Measurements from ENCODE around the gene CIPC.
A peak's percentile ranks its signal among the peaks of the same experiment; 100 is the strongest.

CIPC gene, protein sequence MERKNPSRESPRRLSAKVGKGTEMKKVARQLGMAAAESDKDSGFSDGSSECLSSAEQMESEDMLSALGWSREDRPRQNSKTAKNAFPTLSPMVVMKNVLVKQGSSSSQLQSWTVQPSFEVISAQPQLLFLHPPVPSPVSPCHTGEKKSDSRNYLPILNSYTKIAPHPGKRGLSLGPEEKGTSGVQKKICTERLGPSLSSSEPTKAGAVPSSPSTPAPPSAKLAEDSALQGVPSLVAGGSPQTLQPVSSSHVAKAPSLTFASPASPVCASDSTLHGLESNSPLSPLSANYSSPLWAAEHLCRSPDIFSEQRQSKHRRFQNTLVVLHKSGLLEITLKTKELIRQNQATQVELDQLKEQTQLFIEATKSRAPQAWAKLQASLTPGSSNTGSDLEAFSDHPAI

DNA sequence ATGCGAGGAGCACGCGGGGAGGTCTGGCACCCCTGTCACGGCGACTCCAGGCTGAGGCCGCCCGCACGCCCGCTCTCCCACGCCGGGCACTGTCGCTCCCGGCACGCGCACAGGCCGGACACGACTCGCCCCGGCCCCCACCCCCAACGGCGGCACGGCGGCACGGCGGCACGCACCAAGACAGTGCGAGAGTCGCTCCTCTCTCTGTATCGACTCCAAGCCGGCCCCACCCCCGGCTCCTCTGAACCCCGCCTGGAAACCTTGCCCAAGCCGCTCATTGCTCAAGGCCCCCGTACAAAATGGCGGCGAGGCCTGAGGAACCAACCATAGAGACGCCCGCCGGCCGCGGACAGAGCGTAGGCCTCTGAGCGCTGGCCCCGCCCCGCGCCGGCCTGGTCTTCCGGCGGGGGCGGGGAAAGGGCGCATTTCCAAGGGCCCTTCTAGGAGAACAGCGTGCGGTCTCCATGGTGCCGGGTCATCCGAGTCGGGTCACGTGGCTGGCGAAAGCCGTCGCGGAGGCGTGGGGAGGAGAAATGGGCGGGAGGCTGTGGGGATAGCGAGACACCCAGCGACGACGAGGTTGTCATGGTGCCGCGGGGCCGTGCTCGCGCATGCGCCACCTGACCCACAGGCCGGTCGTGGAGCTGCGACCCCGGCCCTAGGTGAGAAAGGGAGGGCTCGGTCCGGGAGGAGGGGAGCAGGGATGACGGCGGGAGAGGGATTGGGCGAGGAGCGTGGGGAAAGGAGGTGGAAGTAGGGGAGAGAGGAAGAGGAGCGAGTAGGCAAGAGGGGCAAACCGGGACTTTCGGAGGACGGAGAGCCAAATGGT lies at the start of gene CIPC:
Gene CIPC (plus strand): TSS at position 559 of the 829 bp plus-strand sequence. CDS start 7,451 bp downstream, outside the sequence.
- DNase-seq (ENCODE audit: low read depth in 1 of 2, low spot score in 1 of 2), result peak; percentile 98 to 99

DNA sequence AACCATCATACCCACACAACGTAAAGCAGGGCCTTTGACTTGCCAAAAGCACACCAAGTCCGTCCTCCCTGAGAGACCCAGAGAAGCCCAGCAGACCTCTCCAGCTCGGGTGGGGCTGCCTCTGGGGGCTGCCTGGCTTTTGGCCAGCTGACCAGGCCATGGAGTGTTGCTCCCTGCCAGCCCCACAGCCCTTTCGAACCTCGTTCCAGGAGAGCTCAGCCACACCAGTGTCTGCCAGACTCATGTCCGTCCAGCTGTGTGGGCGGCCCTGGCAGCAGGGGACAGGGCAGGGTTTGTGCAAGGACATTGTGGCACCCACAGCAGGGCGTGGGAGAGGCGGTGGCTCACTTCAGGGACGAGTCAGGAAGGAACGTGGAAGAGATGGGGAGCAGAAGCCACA lies 46.9 kb upstream of the CIPC start:
- DNase-seq (ENCODE audit: low read depth in 1 of 2, low spot score in 1 of 2), result no peak

DNA sequence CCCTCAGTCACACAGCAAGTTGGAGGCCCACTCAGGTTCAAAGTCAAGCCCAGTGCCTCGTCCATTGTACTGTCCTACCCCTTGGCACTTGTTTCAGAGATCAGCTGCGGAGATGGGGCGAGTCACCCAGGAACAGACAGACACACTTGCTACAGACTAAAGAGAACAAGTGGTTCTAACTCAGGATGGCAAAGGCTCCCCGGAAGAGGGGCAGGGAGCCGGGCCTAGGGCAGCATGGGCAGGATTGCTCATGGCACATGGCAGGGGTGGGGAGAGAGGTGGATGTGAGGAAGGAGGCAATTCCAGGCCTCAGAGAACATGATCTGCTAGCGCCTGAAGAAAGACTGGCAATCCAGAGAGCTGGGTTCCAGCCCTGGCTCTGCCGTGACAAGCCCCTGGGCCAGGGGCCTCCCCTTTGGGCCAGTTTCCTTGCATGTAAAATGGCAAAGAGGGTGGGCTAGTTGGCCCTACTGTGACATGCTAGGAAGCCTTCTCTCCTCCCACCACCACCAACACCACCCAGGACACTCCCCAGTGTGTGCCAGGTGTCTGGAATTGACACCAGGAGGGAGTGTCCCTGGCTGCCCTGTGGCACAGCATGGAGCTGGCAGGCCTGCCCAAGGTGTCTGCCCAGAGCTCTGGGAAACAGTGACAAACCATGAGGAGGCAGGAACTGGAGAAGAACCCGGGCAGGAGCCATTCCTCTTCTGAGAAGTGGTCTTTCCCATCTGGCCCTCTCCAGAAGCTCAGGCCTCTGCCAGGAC lies 45.6 kb upstream of the CIPC start:
- DNase-seq (ENCODE audit: low read depth in 1 of 2, low spot score in 1 of 2), result no peak

DNA sequence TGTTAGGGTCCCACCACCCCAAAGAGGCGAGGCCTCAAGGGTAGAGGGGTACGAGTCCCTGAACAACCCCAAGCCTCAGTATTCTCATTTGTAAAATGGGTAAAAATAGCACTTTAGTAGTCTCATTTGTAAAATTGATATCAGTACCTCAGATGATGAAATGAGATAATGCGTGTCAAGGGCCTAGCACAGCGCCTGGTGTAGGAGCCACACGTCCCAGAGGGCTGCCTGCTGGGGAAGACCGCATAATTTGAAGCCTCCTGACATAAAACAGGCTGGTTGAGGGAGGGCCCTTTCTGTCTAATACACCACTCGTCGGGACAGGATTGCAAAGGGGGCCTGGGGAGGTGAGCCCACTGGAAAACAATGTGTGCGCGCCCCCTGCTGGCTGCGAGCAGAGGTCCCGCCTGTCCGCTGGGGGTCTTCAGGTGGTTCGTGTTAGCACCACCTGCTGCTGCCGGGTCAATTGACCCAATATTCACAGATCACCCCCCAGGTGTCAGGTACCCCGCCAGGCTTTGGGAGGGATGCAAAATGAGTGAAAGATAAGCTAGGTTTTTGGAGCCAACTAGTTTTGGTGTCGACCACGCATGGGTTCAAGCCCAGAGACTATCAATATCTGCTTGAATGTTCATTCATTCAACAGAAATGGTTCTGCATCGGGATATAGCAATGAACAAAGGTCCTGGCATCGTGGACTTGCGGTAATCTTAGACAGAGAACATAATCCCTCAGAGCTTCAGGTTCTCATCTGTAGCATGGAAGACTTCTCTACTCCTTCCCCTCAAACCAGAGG lies 44.8 kb upstream of the CIPC start:
- DNase-seq (ENCODE audit: low read depth in 1 of 2, low spot score in 1 of 2), result peak; percentile 59 to 75

DNA sequence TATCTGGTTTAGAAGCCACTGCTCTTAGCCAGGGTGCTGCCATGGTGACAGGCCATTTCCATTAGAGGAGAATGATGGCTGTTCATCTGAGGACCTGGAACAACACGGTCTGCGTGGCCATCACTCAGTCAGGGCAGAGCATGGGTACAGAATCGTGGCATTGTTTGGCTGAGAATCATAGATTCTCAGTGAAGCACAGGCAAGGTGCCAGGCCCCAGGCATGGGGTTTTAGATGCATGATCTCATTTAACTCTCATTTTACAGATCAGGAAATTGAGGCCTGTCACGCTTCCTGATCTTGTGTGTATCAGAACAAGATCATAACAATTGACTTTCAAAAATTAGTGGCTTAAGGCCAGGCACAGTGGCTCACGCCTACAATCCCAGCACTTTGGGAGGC lies 42.8 kb upstream of the CIPC start:
- no peak for DNase-seq (ENCODE audit: low read depth in 1 of 2, low spot score in 1 of 2)

DNA sequence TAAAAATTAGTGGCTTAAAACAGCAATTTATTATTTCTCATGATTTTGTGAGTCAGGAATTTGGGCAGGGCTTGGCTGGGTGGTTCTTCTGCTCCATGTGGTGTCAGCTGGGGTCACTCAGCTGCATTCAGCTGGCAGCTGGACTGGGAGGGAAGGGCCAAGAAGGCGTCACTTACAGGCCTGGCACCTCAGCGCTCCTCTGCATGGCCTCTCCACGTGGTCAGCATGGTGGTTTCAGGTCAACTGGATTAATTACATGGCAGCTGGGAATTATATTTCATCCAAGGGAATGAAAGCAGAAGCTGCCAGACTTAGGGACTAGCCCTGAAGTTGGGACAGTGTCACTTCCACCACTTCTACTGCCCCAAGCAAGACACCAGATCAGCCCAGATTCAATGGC lies 42.1 kb upstream of the CIPC start:
- no peak for DNase-seq (ENCODE audit: low read depth in 1 of 2, low spot score in 1 of 2)

DNA sequence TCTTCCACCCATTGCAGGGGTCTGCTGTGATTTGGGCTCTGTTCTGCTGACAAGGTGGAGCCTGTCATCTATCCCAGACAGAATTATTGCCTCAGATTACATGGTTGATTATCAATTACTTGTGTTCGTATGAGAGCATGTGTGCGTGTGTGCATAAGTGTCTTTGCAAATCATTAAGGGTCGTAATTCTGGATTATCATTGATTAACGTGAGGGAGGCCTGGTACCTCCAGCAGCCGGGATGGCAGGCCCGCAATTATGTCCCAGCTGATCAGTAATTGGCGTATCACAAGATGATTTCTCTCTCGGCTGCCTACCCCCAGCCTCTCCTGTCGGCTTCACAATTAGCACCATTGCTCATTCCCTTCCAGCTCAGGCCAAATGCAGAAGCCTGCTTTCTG lies 39.9 kb upstream of the CIPC start:
- DNase-seq (ENCODE audit: low read depth in 1 of 2, low spot score in 1 of 2), result no peak

DNA sequence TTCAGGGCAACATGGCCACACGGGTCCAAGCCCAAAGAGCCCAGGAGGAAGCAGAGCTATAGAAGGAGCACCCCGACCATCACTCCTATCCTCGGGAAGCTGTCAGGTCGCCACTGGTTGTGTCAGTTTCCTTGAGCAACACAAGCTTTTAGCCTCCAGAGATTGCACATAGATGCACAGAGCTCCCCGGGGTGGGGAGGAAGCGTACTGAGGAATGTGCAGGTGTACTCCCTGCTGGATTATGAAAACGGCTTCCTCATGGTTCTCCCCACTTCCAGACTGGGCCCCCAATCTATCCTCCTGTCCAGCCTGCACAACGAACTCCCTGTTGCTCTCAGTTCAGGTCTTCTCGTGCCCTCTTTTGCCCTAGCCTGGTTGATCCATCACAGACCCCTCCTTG lies 39.3 kb upstream of the CIPC start:
- no peak for DNase-seq (ENCODE audit: low read depth in 1 of 2, low spot score in 1 of 2)

DNA sequence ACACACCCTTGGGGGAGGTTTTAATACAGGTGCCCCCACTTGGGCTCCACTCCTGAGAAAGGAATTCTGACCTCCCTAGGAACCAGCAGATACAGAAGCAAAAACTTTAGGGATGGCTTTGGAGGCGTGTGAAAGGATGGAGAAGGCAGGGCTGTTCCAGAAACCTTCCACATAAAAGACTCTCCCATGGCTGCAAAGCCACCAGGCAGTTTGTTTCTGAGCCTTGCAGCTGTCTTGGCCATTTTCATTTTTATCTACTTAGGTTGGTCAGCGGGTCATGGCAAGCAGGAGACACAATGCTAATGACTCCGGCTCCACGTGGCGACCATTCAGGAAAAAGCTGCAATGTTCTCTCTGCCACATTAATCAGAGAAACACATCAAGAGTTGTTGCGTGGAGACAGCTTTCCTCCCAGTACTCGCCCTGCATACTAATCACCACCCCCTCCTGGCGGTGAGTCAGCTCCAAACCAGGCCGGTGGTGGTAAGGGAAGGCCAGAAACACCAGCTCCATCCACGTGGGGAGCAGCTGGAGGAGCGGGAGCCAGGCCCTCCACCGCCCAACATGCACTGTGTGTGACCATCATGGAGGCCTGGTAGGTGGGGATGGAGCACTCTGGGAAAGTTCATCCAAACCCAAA lies 38.7 kb upstream of the CIPC start:
- no peak for DNase-seq (ENCODE audit: low read depth in 1 of 2, low spot score in 1 of 2)

DNA sequence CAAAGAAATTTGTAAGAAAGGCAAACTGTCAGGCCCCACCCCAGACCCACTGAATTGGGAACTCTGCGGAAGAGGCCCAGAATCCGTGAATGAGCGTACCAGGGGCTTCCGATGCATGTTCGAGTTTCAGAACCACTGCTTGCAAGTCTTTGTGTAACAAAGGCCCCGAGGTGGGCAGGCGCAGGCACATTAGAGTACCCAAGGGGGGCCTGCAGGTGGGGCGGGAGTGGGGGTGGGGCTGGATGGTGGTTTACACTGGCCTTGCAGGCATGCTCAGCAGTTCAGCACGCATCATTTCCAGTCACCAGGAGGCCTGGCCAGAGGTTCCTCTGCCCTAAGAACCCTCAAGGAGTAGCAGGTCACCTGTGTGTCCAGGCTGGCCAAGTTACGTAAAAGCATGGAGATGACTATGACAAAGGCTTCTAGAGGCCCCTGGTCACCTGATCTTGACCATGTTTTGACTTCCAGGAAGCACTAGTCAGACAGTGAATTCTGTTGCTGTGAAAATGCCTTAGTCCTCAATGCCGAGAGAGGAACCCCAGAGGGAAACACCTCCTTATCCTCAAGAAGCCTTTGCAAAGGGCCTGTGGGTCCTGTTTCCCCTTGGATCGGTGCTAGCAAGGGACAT lies 36.3 kb upstream of the CIPC start:
- DNase-seq (ENCODE audit: low read depth in 1 of 2, low spot score in 1 of 2), result no peak

DNA sequence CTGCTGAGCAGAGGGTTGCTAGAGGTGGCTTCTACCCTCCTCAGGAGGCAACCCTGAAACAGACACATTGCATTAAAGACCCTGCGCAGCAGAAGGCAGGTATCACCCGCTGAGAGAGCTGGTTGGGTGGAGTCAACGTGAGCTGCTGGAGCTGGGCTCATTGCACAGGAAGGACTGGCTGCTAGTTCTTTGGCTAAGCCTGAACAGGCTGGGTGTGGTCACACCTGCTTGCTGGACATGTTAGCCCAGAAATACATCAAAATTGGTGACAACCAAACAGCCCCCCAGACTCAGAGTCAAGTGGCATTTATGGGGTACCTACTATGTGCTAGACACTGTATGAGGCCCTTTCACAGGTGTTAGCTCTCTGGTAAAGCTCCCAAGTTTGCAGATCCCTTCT lies 35.8 kb upstream of the CIPC start:
- no peak for DNase-seq (ENCODE audit: low read depth in 1 of 2, low spot score in 1 of 2)

DNA sequence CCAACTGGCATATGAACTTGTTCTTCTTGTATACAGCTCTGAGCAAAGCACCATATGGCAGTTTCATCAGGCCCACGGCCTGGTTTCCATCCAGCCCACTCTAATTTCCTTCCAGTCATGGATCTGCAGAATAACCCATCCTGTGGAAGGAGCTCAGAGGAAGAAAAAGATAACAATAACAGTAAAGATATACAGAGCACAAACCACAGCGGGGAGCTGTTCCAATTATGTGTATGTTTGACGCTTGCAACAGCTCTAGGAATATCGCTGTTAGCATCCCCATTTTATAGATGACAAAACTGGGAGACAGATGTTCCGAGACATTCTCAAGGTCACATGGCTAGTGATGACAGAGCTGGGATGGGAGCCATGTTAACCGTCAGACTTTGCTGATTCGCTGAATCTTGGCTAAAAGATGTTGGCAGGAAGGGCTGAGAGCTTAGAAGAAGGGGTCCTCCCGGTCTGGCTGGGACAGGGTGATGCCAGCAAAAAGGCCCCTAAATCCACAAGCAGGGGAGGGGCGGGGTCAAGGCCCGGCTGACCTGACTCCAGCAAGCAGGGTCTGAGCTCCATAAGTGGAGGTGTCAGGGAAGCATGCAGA lies 34.4 kb upstream of the CIPC start:
- DNase-seq (ENCODE audit: low read depth in 1 of 2, low spot score in 1 of 2), result no peak

DNA sequence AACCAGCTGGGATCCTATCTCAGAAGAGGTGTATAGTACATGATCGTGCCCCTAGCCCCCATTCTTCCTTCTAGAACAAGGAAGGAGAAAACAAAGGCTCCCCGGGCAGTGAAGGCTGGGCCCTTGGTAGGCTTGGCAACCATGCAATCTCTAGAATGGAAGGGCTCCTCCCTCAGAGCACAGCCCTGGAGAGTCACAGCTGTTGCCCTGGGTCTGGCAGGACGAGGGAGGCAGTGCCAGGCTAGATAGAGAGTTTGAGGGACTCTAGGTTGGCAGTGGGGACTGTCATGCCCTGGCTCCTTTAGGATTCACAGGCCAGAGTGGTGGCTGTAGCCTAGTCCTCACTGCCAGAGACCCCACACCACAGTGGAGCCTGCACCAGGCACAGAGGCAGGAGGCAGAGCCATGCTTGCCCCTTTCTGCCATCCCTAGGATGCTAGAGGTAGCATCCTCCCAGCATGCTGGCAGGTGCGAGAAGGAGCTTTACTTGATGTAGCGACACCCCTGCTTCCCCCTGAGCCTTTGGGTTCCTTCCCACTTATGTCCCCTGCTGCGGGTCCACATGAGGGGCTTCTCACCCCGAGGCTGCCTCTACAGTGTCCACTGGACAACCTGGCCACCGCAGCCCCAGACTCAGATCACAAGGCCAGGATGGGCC lies 33.4 kb upstream of the CIPC start:
- DNase-seq (ENCODE audit: low read depth in 1 of 2, low spot score in 1 of 2), result no peak

DNA sequence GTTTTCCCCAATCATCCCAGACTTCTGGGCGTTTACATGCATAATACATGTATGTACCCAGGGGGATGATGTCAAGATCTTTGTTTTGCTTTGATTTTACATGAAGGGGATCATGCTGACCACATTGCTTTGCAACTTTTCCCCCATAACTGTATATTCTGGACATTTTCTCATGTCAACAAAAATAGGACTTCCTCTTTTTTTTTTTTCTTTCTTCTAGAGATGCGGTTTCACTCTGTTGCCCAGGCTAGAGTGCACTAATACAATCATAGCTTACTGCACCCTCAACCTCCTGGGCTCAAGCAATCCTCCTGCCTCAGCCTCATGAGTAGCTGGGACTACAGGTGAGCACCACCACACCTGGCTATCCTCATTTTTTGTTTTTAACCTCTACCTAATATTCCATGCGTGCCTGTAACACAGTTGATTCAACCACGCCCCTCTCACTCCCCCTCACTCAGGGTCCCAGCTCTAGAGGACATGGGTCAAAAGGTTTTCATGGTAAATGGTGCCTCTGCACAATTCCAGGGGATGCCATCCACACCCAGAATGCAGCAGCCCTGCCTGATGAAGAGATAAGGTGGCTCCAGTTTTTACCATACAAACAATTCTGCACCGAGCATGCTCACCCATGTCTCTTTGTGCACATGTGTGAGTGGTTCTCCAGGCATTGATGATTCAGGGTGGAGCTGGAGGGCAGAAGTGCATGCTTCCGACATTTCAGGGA lies 32.0 kb upstream of the CIPC start:
- no peak for DNase-seq (ENCODE audit: low read depth in 1 of 2, low spot score in 1 of 2)

DNA sequence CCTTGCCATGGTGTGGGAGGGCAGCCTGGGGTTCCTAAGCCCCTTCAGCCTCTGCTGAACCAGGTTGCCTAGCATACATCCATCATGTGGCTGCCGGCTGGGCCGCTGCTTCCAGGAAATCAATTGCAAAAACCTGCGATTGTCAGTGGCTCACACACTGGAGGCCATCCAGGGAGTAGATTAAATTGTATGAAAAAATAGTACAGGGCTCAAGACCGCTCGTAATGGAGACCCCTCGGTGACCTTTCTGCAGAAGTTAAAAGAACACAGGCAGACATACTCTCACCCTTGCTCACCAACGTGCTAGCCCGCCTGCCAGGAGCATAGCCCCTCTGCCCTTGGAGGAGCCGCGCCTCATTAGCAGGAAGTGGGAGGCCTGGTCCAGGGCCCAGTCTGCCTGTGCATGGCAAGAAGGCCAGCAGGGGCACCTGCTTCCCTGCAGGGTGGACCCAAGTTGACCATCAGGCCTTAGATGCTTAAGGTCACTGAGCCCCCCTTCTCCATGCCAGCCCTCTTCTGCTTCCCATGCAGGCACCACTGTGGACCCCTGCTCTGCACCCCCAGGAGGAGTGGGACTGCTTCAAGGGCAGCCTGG lies 31.4 kb upstream of the CIPC start:
- no peak for DNase-seq (ENCODE audit: low read depth in 1 of 2, low spot score in 1 of 2)

DNA sequence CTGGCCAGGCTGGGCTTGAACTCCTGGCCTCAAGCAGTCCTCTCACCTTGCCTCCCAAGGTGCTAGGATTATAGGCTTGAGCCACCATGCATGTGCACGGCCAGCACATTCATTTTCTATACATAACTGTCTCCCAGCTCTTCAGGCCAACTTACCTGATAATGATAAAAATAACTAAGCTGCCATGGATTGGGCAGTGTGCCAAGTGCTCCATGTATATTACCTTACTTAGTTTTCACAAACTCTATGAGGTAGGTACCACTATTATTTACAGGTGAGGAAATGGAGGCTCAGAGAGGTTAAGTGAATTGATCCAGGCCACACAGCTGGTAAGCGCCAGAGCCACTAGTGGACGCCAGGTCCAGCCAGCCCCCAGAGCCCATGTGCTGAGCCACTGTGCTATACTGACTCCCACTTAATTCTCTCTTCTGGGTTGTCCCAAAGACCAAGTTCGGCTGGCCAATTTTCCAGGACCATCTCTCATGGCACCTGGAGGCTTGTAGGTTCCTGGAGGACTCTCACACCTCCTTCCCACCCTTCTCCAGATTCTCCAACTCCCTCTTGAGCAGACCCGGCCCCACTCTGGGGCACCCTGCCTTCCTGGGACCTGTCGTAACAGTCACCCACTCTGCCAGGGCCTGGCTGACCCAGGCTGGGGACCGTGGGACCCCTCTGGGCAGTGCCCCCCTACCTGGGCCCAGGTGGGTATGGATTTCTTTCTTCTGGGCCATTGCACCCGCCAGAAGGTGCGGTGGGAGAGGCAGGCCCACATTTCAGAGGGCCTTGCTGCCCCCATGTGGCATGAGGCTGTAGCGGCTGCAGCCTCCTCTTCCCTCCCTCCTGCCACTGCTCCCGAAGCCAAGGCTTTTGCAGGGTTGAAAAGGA lies 30.2 kb upstream of the CIPC start:
- DNase-seq (ENCODE audit: low read depth in 1 of 2, low spot score in 1 of 2), result peak in 1 of 2 donors; percentile 20
